ENCODE data around the gene FGF11.

GRCh38 chr17:7407082-7407481, 32.2 kb upstream of the FGF11 start:
- TF ChIP-seq CTCF (IDR thresholded peaks at IDR 0.05) (no peak), POLR2A (IDR thresholded peaks at IDR 0.05) (no peak), EP300 (IDR thresholded peaks at IDR 0.05) (no peak), POLR2AphosphoS5 (IDR thresholded peaks at IDR 0.05) (no peak)

All from stomach (tissue), 4 donors.